Fibroblast of upper back skin (primary cell): ENCODE measurements around the gene TSPAN12.
"Not testable (repeated sequence)": the region's sequence is repeated elsewhere in the genome, so short reads cannot be mapped to it uniquely, and the experiment has no call there.

Experiments used
- DNase-seq: peaks from one replicate; pipeline ENCODE4 v3.0.0-alpha.2; 2013

TSPAN12 gene, protein sequence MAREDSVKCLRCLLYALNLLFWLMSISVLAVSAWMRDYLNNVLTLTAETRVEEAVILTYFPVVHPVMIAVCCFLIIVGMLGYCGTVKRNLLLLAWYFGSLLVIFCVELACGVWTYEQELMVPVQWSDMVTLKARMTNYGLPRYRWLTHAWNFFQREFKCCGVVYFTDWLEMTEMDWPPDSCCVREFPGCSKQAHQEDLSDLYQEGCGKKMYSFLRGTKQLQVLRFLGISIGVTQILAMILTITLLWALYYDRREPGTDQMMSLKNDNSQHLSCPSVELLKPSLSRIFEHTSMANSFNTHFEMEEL

DNA sequence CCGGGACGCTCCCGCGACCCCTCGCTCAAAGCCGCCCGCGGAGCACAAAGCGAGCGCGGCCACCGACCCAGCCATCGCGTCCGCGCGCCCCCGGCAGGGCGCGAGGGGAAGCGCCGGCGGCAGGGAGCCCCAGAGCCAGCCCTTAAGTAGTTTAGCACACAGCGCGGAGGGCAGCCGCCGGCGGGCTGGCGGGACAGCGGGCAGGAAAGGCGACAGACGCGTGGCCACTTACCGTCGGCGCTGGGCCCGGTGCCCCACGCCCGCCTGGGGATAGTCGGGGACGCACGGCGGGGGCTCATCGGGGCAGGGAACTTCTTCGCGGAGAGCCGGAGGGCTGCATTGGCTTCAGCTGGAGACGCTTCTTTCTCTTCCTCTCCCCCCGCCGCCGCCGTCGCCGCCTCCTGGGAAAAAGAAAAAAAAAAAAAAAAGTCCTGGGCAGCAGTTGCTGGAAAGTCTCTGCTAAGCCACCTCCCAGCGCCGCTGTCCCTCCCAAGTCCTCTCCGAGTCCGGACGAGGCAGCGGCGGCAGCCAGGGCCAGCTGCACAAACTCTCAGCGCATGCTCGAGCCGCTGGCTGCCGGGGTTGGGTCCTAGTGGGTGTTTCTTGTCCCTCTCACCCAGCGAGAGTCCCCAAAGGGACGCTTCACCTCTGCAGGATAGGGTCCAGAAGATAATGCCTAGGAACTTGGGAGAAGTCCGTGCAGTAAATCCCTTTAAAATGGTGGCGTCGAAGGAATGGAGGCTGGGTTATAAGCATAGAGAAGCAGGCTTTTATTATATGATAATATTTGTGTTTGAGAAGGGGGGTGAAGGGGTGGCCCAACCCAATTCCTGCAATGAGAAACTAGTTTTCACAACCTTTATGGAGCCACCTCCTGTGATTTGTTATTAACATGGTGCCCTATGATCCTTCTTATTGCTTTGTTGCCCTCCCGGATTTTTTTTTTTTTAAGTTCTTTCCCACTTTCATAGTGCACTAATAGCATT lies at the start of gene TSPAN12:
Gene TSPAN12 (minus strand): TSS at position 557 of the 986 bp plus-strand sequence. CDS start 1,381 bp downstream, outside the sequence.
- DNase-seq: peak; percentile 44

DNA sequence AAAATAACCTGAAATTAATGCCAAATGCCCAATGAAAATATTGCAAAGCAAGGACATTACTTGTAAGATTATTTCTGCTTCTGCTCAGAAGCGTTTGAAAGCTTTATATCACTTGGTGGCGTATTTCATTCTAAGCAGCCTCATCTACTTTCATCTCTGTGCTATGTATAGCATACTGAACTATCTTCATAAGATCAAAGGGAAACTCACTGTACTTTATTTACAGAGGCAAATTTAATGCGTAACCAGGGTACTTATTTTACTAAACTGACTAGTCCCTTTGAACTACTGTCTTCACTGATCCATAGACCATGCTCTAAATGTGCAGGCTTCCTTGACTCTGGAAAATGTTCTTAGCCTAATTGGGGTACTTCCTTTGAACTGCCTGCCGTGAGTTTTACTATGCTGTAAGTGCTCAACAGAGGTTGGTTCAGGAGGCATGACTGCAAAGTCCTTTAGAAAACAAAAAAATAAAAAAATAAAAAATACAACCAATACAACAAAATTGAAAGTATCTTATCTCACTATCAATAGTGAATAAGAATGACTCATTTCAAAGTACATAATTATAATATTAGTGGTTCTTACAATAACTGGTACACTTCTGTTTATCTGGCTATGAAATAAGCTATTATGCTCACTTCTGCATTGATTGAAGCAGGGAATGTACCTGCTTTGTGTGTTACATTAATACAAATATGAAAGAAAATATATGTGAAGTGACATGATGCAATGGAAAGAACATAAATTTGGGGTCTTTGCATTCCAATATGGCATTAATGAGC lies 41.0 kb upstream of the TSPAN12 start:
- no peak for DNase-seq

DNA sequence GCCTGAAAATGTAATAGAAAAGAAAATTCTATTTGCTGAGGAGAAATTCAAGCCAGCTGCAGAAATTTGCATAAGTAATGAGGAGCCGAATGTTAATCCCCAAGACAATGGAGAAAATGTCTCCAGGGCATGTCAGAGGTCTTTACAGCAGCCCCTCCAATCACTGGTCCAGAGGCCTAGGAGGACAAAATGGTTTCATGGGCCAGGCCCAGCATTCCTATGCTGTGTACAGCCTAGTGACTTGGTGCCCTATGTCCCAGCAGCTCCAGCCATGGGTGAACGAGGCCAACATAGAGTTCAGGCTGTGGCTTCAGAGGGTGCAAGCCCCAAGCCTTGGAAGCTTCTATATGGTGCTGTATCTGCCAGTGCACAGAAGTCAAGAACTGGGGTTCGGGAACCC lies 37.3 kb upstream of the TSPAN12 start:
- not testable (repeated sequence) for DNase-seq

DNA sequence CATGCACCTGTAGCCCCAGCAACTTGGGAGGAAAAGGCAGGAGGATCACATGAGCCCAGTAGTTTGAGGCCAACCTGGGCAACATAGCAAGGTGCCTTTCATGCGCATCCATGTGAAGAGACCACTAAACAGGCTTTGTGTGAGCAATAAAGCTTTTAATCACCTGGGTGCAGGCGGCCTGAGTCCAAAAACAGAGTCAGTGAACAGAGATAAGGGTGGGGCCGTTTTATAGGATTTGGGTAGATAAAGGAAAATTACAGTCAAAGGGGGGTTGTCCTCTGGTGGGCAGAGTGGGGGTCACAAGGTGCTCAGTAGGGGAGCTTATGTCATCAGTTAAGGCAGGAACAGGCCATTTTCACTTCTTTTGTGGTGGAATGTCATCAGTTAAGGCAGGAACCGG lies 27.7 kb upstream of the TSPAN12 start:
- not testable (repeated sequence) for DNase-seq

DNA sequence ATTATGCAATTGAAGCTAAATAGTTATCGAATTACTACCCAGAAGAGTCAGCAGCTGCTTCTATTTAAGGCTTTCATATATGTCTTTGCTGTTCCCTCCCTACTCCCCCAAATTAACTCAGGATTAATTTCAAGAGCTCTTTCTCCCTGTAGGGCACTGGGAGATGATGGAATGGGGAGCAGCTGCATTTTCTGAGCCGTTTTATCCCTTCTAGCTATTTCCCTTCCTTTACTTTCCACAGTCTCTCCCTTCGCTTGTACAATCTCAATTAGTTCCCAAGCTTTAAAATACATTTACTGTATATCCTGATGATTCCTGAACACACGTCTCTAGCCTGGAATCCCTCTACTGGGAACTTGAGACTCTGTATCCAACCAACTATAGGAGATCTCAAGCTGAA lies 19.8 kb upstream of the TSPAN12 start:
- DNase-seq: peak; percentile 6

DNA sequence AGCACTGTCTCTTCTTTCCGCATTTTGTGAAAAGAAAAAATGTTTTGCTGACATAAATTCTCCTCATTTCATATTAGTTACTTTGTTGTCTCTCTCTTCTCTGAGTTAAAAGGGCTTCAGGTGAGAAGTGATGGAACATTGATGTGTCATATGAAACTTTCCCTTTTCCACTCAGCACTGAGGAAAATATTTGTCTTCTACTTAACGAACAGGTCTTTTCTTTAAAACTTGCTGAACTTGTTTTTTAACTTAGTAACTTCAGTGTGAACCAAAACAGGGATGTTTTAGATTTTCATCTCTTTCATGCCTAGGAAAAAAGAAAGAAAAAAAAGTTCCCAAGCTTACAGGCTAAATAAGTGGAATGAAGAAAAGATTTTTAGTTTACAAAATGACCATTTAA lies 19.0 kb upstream of the TSPAN12 start:
- DNase-seq: no peak

DNA sequence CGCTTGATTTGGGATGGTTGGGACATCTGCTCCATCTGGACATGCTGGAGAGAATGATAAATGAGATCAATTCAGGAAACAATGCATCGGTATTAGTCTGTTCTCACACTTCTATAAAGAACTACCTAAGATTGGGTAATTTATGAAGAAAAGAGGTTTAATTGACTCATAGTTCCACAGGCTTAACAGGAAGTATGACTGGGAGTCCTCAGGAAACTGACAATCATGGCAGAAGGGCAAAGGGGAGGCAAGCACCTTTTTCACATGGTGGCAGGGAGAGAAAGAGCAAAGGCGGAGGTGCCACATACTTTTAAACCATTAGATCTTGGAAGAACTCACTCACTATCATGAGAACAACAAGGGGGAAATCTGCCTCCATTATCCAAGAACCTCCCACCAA lies 16.8 kb upstream of the TSPAN12 start:
- no peak for DNase-seq

DNA sequence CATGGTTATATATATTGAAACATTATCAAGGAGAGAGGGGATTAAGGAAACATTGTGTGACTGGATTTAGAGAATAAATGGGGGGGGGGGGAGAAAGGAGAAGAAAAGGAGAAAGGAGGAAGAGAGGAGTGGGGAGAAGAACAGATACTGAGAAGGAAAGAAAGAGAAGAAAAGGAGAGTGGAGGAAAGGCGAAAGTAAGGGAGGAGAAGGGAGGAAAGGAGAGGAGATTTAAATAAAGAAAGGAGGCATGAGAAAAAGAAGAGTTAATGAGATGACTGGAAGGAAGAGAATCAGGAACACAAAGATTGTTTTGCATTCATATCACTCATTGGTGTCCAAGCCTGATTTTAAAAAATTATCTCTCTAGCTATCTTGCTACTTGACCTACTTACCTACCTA lies 16.1 kb upstream of the TSPAN12 start:
- DNase-seq: no peak

DNA sequence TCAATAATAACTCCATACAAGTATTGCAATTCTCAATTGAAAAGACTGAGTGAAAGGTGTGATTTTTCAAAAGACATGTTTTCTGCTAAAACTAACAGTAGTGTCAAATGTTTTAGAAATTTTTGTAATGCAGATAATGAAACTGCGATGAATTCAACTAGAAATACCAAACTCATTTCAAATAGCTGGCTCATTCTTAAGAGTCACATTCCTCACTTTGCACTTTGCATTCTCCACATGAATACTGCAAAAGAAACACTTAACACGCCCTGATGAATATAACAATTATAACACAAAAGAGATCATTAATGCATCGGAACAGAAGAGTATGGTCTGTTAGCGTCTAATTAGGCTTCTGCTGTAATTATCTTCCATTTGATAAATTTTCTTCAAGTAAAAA lies 15.5 kb upstream of the TSPAN12 start:
- DNase-seq: no peak

DNA sequence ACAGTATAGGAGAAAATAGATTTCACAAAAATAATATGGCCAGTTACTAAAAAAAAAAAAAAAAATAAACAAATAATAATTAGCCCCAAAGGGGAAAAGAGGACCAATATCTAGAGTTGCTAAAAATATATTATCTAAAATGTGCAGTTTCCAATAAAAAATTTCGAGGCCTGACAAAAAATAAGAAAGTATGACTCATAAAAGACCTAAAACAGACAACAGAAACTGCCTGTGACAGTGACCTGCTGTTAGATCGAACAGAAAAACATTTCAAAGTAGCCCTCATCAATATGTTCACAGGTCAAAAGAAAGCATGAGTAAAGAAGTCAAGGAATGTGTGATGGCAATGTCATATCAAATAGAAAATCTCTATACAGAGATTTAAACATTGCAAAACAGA lies 11.8 kb upstream of the TSPAN12 start:
- DNase-seq: no peak

DNA sequence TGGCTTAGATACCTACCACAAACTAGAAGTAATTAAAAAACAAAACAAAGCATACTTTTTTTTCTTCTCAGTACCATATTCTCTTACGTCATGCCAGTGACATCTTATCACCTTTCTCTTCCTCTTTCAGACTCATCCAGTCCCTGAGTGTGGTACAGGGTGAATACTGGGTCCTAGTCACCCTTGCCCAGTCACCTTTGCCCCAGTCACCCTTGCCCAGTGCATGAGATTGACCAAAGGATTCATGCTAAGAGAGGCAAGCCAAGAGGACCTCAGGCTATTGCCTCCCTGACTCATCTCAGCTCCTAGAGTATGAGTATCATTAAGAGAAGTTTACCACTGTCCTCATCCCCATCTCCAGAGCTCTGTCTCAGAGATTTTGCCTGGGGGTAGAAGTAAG lies 10.0 kb upstream of the TSPAN12 start:
- DNase-seq: no peak

DNA sequence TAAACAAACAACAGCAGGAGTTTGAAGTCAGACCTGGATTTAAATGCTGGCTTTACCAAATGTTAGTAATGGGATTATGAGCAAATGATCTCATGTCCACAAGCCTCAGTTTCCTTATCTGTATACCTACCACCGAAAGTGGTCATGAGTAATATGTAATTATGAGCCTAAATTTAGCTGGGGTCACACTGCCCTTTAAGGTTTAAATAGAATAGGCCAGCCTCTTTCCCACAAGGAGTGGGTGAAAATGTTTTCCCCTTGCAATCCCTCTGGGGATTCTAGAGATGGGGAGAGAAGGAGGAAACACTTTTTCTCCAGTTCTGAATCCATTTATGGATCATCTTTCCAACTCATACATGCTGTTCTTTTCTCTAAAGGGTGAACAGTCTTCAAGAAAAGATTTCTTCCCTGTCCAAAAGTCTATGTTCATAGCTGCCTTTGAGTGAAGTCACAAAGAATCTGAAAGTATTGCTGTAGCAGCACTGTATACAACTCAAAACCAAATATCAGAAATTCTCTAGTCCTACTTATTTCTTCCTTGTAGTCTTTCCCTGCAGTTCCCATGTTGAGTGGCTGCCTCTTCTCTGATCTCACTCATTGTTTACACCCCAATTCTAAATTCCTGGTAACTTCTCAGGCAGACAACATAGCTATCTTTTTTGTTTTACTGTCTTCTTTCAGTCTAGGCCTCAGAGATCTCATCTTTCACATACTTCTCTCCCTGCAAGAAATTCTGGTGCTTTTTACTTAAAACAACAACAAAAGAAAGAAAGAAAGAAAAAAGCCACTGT lies 7.4 kb upstream of the TSPAN12 start:
- DNase-seq: no peak

DNA sequence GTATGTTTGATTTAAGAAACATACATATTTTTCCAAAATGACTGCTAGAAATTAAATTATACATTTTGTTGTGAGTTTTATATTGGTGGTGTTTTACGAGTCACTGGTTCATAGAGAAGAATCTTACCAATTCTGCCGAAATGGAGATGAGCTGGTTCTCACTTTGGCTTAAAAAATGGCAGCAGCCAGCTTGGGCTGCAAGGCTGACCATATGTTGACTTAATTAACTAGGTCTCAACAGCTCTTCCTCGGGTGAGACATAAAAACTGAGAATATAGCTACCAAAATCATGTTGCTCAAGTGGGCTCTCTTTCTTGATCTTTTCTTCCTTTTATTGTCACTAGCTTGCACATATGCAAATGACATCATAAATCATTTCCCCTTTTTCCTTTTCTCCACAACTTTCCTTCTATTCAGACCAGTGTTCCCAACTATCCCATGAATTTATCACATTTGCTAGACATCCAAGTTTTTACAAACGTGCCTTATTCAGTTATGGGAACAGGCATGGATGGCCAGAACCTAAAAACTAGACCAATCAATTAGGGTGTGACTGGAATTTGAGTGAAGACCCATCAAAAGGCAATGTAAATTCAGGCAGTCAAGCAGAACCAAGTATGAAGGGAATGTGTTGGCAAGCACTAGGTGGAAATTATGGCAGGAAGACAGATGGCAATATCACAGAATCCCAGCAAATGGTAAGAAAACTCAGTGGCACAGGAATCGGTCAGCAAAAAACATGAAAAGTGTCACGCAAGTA lies 6.4 kb upstream of the TSPAN12 start:
- DNase-seq: no peak

DNA sequence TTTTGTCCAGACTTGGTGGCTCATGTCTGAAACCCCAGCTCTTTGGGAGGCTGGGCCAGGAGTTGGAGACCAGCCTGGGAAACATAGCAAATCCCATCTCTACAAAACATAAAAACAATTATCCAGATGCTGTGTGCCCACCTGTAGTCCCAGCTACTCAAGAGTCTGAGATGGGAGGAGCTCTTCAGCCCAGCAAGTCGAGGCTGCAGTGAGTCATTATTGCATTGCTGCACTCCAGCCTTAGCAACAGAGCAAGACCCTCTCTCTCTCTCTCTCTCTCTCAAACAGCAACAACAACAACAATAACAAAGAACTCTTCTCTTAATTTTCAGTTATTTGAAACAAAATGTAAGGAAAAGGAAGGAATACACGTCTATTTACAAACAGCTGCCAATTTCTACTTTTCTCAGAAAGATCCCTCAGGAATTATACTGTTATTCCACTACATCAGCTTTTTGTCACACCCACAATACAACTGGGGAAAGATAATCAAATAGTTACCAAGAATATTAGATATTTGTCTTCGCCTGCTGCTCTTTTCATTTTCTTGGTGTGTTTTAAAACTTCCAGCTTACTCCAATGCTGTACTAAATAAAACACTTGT lies 5.1 kb upstream of the TSPAN12 start:
- no peak for DNase-seq

DNA sequence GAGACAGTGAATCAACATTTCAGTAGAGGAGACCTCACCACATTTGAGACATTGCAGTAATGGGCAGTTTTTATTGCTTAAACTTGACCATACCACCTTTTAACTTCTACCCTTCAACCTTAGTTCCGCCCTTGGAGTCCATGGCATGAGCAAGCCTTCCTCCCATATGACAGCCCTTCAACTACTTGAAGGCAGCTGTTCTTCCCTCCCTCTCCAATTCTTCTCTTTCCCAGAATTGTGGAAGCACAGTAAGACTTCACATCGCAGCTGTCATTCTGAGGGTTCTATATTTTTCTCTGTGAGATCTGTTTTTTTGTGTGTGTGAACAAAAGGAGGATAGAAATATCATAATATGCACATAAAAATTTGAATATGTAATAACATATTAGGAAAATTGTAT lies 2.2 kb upstream of the TSPAN12 start:
- no peak for DNase-seq

DNA sequence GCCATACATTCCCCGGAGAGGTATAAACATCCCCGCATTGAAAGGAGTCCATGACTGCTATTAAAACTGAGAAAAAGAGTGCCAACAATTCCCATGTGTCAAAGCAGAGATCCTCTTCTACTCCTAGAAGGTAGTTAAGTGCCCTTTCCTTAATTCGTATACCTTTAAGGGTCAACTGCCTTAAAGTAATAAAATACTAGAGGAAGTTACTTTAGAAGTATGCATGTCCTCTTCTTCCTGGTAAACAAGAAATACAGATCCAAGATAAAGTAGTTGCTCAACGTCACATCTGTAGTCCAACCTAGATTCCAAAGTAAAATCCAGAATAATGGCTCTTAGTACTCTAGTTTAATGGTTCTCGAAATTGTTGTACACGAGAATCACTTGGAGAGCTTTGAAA lies 1.5 kb upstream of the TSPAN12 start:
- no peak for DNase-seq

DNA sequence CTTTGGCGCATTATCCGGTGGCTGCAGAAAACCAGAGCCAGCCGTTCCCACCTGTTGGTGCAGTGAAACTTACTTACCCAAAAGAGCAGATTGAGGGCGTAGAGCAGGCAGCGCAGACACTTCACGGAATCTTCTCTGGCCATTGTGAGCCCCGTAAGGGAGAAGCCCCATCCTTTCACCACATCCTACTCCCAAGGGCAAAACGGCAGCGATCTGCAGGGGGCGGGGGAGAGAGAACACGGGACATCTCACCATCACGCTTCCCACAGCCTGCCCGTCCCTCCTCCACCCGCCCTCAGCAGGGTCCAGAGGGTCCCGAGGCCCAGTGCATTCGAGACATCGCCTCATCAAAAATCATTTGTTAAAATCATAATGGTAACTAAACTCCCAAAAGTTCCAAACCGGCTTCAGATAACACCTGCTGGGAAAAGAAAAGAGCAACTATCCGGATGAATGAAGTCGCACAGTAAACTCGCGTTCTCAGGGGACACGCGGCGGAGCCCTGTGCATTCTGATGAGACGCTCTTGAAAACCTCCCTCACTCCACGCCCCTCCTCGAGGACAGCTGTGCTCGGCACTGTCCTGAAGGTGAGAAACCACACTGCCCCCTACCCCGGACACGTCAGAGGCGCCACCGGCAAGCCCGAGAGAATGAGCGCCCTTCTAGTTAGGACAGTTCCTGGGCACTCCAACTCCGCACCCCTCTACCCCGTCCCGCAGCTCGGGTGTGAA lies 1.2 kb downstream of the TSPAN12 start:
- peak; percentile 2 for DNase-seq

DNA sequence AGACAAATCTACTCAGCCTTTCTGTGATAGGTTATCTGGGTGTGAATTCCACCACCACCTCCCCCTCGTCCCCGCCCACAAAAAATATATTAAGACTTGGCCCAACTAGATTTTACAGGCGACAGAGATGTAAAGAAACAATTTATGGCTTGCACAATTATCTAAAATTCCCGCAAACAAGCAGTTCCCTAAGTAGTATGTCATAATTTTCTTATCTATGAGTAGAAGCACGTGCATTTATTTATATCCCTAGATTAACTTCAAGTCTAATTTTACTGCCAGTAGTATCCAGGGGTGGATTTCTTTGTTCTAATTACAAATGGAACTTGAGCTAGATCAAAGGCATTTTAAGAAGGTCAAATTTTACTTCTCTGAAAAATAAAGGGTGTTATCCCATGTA lies 1.7 kb downstream of the TSPAN12 start:
- no peak for DNase-seq

DNA sequence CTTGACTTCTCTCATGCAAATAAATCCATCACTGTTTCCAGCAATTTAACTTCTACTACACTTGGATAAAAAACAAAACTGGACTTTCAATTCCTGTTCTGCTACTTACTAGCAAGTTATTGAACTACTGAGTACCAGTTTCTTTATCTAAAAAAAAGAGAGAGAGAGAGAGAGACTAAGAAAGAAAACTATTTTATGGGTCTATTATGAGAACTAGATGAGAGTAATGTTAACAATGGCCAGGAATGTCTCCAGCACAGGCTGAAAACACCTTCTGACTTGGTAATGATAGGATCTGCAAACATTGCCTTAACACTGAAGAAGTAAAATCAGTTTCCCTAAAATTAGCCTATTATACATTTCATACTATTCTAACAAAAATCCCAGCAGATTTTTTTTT lies 5.2 kb downstream of the TSPAN12 start:
- DNase-seq: no peak

DNA sequence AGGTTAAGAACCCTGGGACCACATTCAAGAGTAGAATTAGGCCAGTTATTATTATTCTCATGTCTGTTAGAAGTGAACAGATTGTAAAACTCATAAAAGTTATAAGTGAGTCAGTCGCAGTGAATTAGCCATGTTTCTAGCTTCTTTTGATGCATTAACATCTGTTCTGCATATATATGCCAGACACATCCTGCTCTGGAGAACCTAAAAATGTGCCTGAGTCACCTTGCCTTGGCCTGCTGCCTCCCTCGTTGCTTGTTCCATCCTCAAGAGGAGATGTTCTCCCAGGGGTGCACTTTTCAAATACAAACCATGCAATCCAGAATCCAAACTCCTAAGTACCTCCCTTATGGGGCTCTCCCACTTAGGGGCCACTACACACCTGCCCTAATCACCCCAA lies 14.8 kb downstream of the TSPAN12 start:
- DNase-seq: peak; percentile 77
